Neuronal stem cell (in vitro differentiated cells): ENCODE data around the gene CC2D2A.
A peak's percentile ranks its signal among the peaks of the same experiment; 100 is the strongest.

Experiments used
- DNase-seq: peaks from one replicate; pipeline ENCODE4 v3.0.0-alpha.2; 2013; ENCODE audit warnings: low spot score
- H2AFZ ChIP-seq: one replicate; pipeline ENCODE4 v1.6.1; 2013; ENCODE audit warnings: mild to moderate bottlenecking, low read length, inconsistent platforms
- H2AK5ac ChIP-seq: 2 replicates; pipeline ENCODE4 v1.6.1; 2013; ENCODE audit warnings: low read depth, mild to moderate bottlenecking, inconsistent platforms, low read length, moderate library complexity, mixed read lengths
- H2BK120ac ChIP-seq: 2 replicates; pipeline ENCODE4 v1.6.1; 2013; ENCODE audit warnings: low read depth, mild to moderate bottlenecking, inconsistent platforms, low read length, moderate library complexity, mixed read lengths
- H2BK12ac ChIP-seq: one replicate; pipeline ENCODE4 v1.6.1; 2013; ENCODE audit warnings: low read length, inconsistent platforms
- H2BK15ac ChIP-seq: 2 replicates; pipeline ENCODE4 v1.6.1; 2013; ENCODE audit warnings: mild to moderate bottlenecking, low read length, inconsistent platforms, mixed read lengths
- H2BK5ac ChIP-seq: one replicate; pipeline ENCODE4 v1.6.1; 2013; ENCODE audit warnings: inconsistent platforms, mild to moderate bottlenecking, low read length, moderate library complexity
- H3K14ac ChIP-seq: one replicate; pipeline ENCODE4 v1.6.1; 2013; ENCODE audit warnings: low read length, inconsistent platforms
- H3K18ac ChIP-seq: 2 replicates; pipeline ENCODE4 v1.6.1; 2013; ENCODE audit warnings: low read length, inconsistent platforms
- H3K23ac ChIP-seq: 2 replicates; pipeline ENCODE4 v1.6.1; 2013; ENCODE audit warnings: low read depth, mild to moderate bottlenecking, mixed read lengths, low read length, inconsistent platforms; ENCODE audit not compliant: poor library complexity
- H3K27ac ChIP-seq: replicated peaks from 3 replicates; pipeline ENCODE4 v1.5.1; 2013; ENCODE audit warnings: low read length, inconsistent platforms
- H3K27me3 ChIP-seq, 3 experiments: 2 replicates each; pipeline ENCODE4 v1.6.1; 2013; ENCODE audit warnings: low read length in 3 of 3, mild to moderate bottlenecking in 2 of 3, inconsistent platforms in 1 of 3, low read depth in 1 of 3, mixed read lengths in 1 of 3, moderate library complexity in 1 of 3; ENCODE audit not compliant: control insufficient read depth in 3 of 3, insufficient read depth in 3 of 3
- H3K36me3 ChIP-seq, 2 donors: replicated peaks in 1 of 2; 2 replicates each; pipeline ENCODE4 v1.6.1; 2013; ENCODE audit warnings: low read length in 2 of 2; ENCODE audit not compliant: control insufficient read depth in 2 of 2, insufficient read depth in 2 of 2
- H3K4ac ChIP-seq: 2 replicates; pipeline ENCODE4 v1.6.1; 2013; ENCODE audit warnings: inconsistent platforms, mild to moderate bottlenecking, low read length, moderate library complexity
- H3K4me1 ChIP-seq, 2 donors: 1 replicate in 1 of 2; 2 replicates in 1 of 2; pipeline ENCODE4 v1.6.1; 2013; ENCODE audit warnings: low read length in 2 of 2, low read depth in 1 of 2; ENCODE audit not compliant: control insufficient read depth in 2 of 2, insufficient read depth in 1 of 2
- H3K4me2 ChIP-seq: one replicate; pipeline ENCODE4 v1.6.1; 2013; ENCODE audit warnings: mild to moderate bottlenecking, low read length, inconsistent platforms; ENCODE audit not compliant: insufficient read depth, poor library complexity, severe bottlenecking
- H3K4me3 ChIP-seq, 2 donors: 2 replicates each; pipeline ENCODE4 v1.5.1; 2013; ENCODE audit warnings: low read length in 2 of 2, mild to moderate bottlenecking in 2 of 2, inconsistent platforms in 1 of 2, moderate library complexity in 1 of 2
- H3K79me1 ChIP-seq: one replicate; pipeline ENCODE4 v1.6.1; 2013; ENCODE audit warnings: low read depth, mild to moderate bottlenecking, inconsistent platforms, low read length, moderate library complexity
- H3K9ac ChIP-seq: one replicate; pipeline ENCODE4 v1.6.1; 2013; ENCODE audit warnings: mild to moderate bottlenecking, low read depth, low read length, inconsistent platforms; ENCODE audit not compliant: poor library complexity
- H3K9me3 ChIP-seq, 2 donors: replicated peaks in 1 of 2; 2 replicates each; pipeline versions ENCODE3 to v1.6.1; 2013; ENCODE audit warnings: low read length in 2 of 2, mild to moderate bottlenecking in 2 of 2, inconsistent platforms in 1 of 2, low read depth in 1 of 2, mixed read lengths in 1 of 2, moderate library complexity in 1 of 2; ENCODE audit not compliant: control insufficient read depth in 2 of 2, insufficient read depth in 1 of 2
- H4K8ac ChIP-seq: one replicate; pipeline ENCODE4 v1.6.1; 2013; ENCODE audit warnings: low read depth, mild to moderate bottlenecking, inconsistent platforms, low read length, moderate library complexity
- H4K91ac ChIP-seq: one replicate; pipeline ENCODE4 v1.6.1; 2013; ENCODE audit warnings: low read length, low read depth, mild to moderate bottlenecking, inconsistent platforms; ENCODE audit not compliant: poor library complexity
- WGBS, 2 donors: extraction: QIAGEN DNeasy Blood & Tissue Kit; methylation state at CpG; one replicate each; pipeline ENCODE4 v1.1.7; 2013; ENCODE audit warnings: missing lambda C conversion rate in 2 of 2, mixed read lengths in 1 of 2; ENCODE audit not compliant: insufficient read length in 2 of 2, insufficient replicate concordance in 1 of 2; ENCODE audit errors: extremely low coverage in 2 of 2; 5-methylcytosine and 5-hydroxymethylcytosine counted together

CC2D2A gene

GRCh38 chr4:15488136-15488535 lies 18.5 kb downstream of the CC2D2A start:
- no peak overlapping the region for H3K4me3 ChIP-seq
- H3K9me3 ChIP-seq: peaks cover 0 to 4% of the 10 kb centered on the region in 2 donors
- no peak overlapping the region for H3K27ac ChIP-seq
- no peak overlapping the region for H2BK15ac ChIP-seq
- H2AFZ ChIP-seq: no peak overlapping the region
- H4K91ac ChIP-seq: no peak overlapping the region
- no peak overlapping the region for H3K4ac ChIP-seq
- H3K36me3 ChIP-seq: peaks cover 0 to 6% of the 10 kb centered on the region in 2 donors
- H2BK120ac ChIP-seq: no peak overlapping the region
- no peak overlapping the region for H3K9ac ChIP-seq
- H4K8ac ChIP-seq: no peak overlapping the region
- H2AK5ac ChIP-seq: no peak overlapping the region
- no peak overlapping the region for H2BK12ac ChIP-seq
- no peak overlapping the region for H3K14ac ChIP-seq
- DNase-seq: no peak
- no peaks in the 10 kb centered on the region for H3K4me1 ChIP-seq
- no peaks in the 10 kb centered on the region for H3K79me1 ChIP-seq
- H3K27me3 ChIP-seq: no peaks in the 10 kb centered on the region
- no peak overlapping the region for H2BK5ac ChIP-seq
- H3K18ac ChIP-seq: no peak overlapping the region
- H3K4me2 ChIP-seq: no peak overlapping the region
- H3K23ac ChIP-seq: no peak overlapping the region

- Histone ChIP-seq H3K79me1 (no peaks in the 10 kb centered on the region), H3K27me3 (no peaks in the 10 kb centered on the region), H2BK12ac (no peak overlapping the region), H2AK5ac (no peak overlapping the region), H3K4me2 (no peak overlapping the region), H3K9me3 (peaks cover 0 to 4% of the 10 kb centered on the region in 2 donors), H3K36me3 (peaks cover 0 to 4% of the 10 kb centered on the region in 2 donors), H2BK5ac (no peak overlapping the region), H4K8ac (no peak overlapping the region), H3K14ac (no peak overlapping the region), H4K91ac (no peak overlapping the region), H3K4me1 (no peaks in the 10 kb centered on the region), H2AFZ (no peak overlapping the region), H3K9ac (no peak overlapping the region), H3K23ac (no peak overlapping the region), H3K4ac (no peak overlapping the region), H2BK120ac (no peak overlapping the region), H3K4me3 (no peak overlapping the region), H3K27ac (no peak overlapping the region), H3K18ac (no peak overlapping the region), H2BK15ac (no peak overlapping the region)
- no peak for DNase-seq
- WGBS, 2 donors: no CpG with 5 or more reads among the region's 6 CpGs
These were observed 19.2 kb downstream of the CC2D2A start for GRCh38 chr4:15488658-15489470.

- H2BK5ac ChIP-seq: no peak overlapping the region
- no peak overlapping the region for H4K8ac ChIP-seq
- no CpG with 5 or more reads among the region's 2 CpGs for WGBS, 2 donors
- H3K27me3 ChIP-seq: no peaks in the 10 kb centered on the region
- H2BK15ac ChIP-seq: no peak overlapping the region
- H3K9me3 ChIP-seq: peaks cover 0 to 4% of the 10 kb centered on the region in 2 donors
- no peak for DNase-seq
- no peak overlapping the region for H3K4me2 ChIP-seq
- peaks cover 0 to 4% of the 10 kb centered on the region in 2 donors for H3K36me3 ChIP-seq
- H3K79me1 ChIP-seq: no peaks in the 10 kb centered on the region
- H3K4me1 ChIP-seq: no peaks in the 10 kb centered on the region
- no peak overlapping the region for H3K18ac ChIP-seq
- no peak overlapping the region for H3K27ac ChIP-seq
- no peak overlapping the region for H3K4me3 ChIP-seq
- no peak overlapping the region for H3K4ac ChIP-seq
- no peak overlapping the region for H3K23ac ChIP-seq
- H2BK12ac ChIP-seq: no peak overlapping the region
- no peak overlapping the region for H3K9ac ChIP-seq
- no peak overlapping the region for H2AK5ac ChIP-seq
- H3K14ac ChIP-seq: no peak overlapping the region
- no peak overlapping the region for H2AFZ ChIP-seq
- H4K91ac ChIP-seq: no peak overlapping the region
- H2BK120ac ChIP-seq: no peak overlapping the region
These were observed 19.9 kb downstream of the CC2D2A start for GRCh38 chr4:15489551-15489950.

GRCh38 chr4:15493411-15493810 lies 23.7 kb downstream of the CC2D2A start:
- H3K4ac ChIP-seq: no peak overlapping the region
- no peak overlapping the region for H3K27ac ChIP-seq
- no peak overlapping the region for H2BK120ac ChIP-seq
- no peak overlapping the region for H2AK5ac ChIP-seq
- H3K36me3 ChIP-seq: peaks cover 0 to 4% of the 10 kb centered on the region in 2 donors
- no peak overlapping the region for H3K4me3 ChIP-seq
- H3K27me3 ChIP-seq: no peaks in the 10 kb centered on the region
- no peak for DNase-seq
- H3K79me1 ChIP-seq: no peaks in the 10 kb centered on the region
- H3K23ac ChIP-seq: no peak overlapping the region
- no peak overlapping the region for H2BK5ac ChIP-seq
- no peak overlapping the region for H2AFZ ChIP-seq
- H3K9ac ChIP-seq: no peak overlapping the region
- H3K18ac ChIP-seq: no peak overlapping the region
- peaks cover 2 to 9% of the 10 kb centered on the region in 2 donors for H3K9me3 ChIP-seq
- H4K91ac ChIP-seq: no peak overlapping the region
- H2BK15ac ChIP-seq: no peak overlapping the region
- H3K14ac ChIP-seq: no peak overlapping the region
- H3K4me1 ChIP-seq: no peaks in the 10 kb centered on the region
- peak overlapping the region; percentile 0 for H3K4me2 ChIP-seq
- no peak overlapping the region for H2BK12ac ChIP-seq
- H4K8ac ChIP-seq: no peak overlapping the region
